ENCODE measurements around the gene NFYA. TPM values are rescaled to one million over a fixed set of nuclear protein-coding genes. Genes with fewer than 3 reads are reported as not detected.

Gene NFYA
- total and polyA plus RNA-seq, 9 of the 15 experiments (the other 6 are each of a cell fraction or from before 2014, with no cell fraction given): 7.3 to 37.1 (median 21.8) TPM

DNA sequence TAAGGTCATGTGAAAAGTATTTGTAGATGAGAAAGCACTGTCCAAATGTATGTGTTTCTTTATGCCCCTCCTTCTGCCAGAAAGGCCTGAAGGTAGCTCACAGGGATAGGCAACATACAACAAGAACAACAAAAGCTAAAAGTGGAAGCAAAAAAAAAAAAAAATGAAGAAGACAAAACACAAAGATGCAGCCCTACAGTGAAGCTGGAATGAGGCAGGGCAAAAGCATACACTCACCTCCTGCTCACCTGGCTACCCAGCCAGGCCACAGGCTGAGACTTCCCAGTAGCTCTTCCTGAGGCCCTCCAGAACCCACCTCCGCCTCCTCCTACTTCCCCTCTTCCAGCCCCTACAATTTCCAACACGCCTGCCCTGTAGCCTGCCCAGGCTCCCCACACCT lies 36.2 kb upstream of the NFYA start:
- H2AFZ ChIP-seq (ENCODE audit: low read depth, low read length): no peak overlapping the region
- POLR2A ChIA-PET: interaction anchor here (0.6 to 1.4 kb wide), 3 partner anchors 9 to 300 kb away, joined by 3 to 5 read pairs (median 3); no protein-coding TSS in a partner anchor
- intact Hi-C loops (cut with micrococcal nuclease): no loop called here
- no peaks in the 10 kb centered on the region for H3K36me3 ChIP-seq (ENCODE audit: control insufficient read depth, insufficient read depth, low read length)
- peaks cover 4 to 9% of the 10 kb centered on the region in 2 experiments; a peak in 3 of 5 replicates for H3K4me1 ChIP-seq (replicated peaks in 1 of 2; ENCODE audit: control insufficient read depth in 2 of 2, insufficient read depth in 2 of 2, low read length in 2 of 2)
- no peak overlapping the region for H3K4me3 ChIP-seq
- H3K9me1 ChIP-seq (ENCODE audit: control insufficient read depth, insufficient read depth, low read length): peaks cover 3% of the 10 kb centered on the region
- no peak overlapping the region for H3K4me2 ChIP-seq (ENCODE audit: insufficient read depth, low read length)
- no peak for DNase-seq (ENCODE audit: extremely low read depth in 1 of 4, low spot score in 3 of 4)
- H3K27me3 ChIP-seq (ENCODE audit: control insufficient read depth in 2 of 2, insufficient read depth in 2 of 2, low read length in 2 of 2): peaks cover 0 to 13% of the 10 kb centered on the region in 2 experiments; a peak in 2 of 5 replicates
- peaks cover 7% of the 10 kb centered on the region; the same call in 1 of the 2 replicates for H4K20me1 ChIP-seq (replicated peaks; ENCODE audit: control insufficient read depth, insufficient read depth, low read length)
- CTCF ChIA-PET (ENCODE audit: low intra/inter-chr PET ratio): interaction anchor here (0.6 kb wide), 1 partner anchor 37 kb away, joined by 3 read pairs; no protein-coding TSS in a partner anchor
- H3K27ac ChIP-seq (ENCODE audit: extremely low read depth, low read depth, low read length): no peak overlapping the region
- BruUV-seq (replicated peaks): no TSS peak
- no peak for FAIRE-seq
- 42% methylated on average over 2 of the region's 2 CpGs for WGBS (ENCODE audit: insufficient coverage, low coverage, missing lambda C conversion rate)
- no peak for ATAC-seq
- no peaks in the 10 kb centered on the region for H3K9me3 ChIP-seq (replicated peaks; ENCODE audit: control insufficient read depth, insufficient read depth, low read depth, low read length)
- H3K79me2 ChIP-seq (ENCODE audit: control insufficient read depth, insufficient read depth, low read length): no peaks in the 10 kb centered on the region
- no peak for TF ChIP-seq TCFL5 (CRISPR knock-in tag; conservative IDR thresholded peaks at IDR 0.05)
- TF ChIP-seq, protein P1, sequence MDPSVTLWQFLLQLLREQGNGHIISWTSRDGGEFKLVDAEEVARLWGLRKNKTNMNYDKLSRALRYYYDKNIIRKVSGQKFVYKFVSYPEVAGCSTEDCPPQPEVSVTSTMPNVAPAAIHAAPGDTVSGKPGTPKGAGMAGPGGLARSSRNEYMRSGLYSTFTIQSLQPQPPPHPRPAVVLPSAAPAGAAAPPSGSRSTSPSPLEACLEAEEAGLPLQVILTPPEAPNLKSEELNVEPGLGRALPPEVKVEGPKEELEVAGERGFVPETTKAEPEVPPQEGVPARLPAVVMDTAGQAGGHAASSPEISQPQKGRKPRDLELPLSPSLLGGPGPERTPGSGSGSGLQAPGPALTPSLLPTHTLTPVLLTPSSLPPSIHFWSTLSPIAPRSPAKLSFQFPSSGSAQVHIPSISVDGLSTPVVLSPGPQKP (CRISPR knock-in tag; IDR thresholded peaks at IDR 0.05): no peak
- TF ChIP-seq IFI16 (CRISPR knock-in tag; IDR thresholded peaks at IDR 0.05): no peak
- no peak for TF ChIP-seq NR2C2 (CRISPR knock-in tag; IDR thresholded peaks at IDR 0.05)
- no peak for TF ChIP-seq NR2C2 (tag; IDR thresholded peaks at IDR 0.05)
- TF ChIP-seq, protein P2, sequence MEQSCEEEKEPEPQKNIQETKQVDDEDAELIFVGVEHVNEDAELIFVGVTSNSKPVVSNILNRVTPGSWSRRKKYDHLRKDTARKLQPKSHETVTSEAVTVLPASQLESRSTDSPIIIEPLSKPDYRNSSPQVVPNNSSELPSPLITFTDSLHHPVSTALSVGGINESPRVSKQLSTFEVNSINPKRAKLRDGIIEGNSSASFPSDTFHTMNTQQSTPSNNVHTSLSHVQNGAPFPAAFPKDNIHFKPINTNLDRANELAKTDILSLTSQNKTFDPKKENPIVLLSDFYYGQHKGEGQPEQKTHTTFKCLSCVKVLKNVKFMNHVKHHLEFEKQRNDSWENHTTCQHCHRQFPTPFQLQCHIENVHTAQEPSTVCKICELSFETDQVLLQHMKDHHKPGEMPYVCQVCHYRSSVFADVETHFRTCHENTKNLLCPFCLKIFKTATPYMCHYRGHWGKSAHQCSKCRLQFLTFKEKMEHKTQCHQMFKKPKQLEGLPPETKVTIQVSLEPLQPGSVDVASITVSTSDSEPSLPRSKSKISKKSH (CRISPR knock-in tag; IDR thresholded peaks at IDR 0.05): no peak
- no peak for TF ChIP-seq POLR2G (IDR thresholded peaks at IDR 0.05; ENCODE audit: low read depth, low read length)
- TF ChIP-seq, protein P3, sequence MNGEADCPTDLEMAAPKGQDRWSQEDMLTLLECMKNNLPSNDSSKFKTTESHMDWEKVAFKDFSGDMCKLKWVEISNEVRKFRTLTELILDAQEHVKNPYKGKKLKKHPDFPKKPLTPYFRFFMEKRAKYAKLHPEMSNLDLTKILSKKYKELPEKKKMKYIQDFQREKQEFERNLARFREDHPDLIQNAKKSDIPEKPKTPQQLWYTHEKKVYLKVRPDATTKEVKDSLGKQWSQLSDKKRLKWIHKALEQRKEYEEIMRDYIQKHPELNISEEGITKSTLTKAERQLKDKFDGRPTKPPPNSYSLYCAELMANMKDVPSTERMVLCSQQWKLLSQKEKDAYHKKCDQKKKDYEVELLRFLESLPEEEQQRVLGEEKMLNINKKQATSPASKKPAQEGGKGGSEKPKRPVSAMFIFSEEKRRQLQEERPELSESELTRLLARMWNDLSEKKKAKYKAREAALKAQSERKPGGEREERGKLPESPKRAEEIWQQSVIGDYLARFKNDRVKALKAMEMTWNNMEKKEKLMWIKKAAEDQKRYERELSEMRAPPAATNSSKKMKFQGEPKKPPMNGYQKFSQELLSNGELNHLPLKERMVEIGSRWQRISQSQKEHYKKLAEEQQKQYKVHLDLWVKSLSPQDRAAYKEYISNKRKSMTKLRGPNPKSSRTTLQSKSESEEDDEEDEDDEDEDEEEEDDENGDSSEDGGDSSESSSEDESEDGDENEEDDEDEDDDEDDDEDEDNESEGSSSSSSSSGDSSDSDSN (IDR thresholded peaks at IDR 0.05; ENCODE audit: borderline replicate concordance in 1 of 2, low read depth in 2 of 2, low read length in 2 of 2): no peak
- no peak for TF ChIP-seq SP2 (IDR thresholded peaks at IDR 0.05; ENCODE audit: extremely low read depth, low read depth, low read length, poor library complexity, severe bottlenecking)
- TF ChIP-seq FIP1L1 (IDR thresholded peaks at IDR 0.05; ENCODE audit: low read depth, low read length, poor library complexity, severe bottlenecking): no peak
- in situ Hi-C loops (cut with MboI): loop anchor here (25.0 kb wide), 1 partner anchor 1674 kb away; no protein-coding TSS in a partner anchor
- H3K9ac ChIP-seq (ENCODE audit: insufficient read depth in 1 of 2, low read depth in 2 of 2, low read length in 2 of 2): no peak overlapping the region

All from K562 (cell line).